CD4-positive, alpha-beta T cell (primary cell): ENCODE results near the gene OPN5. TPM values are rescaled to one million over a fixed set of nuclear protein-coding genes. Genes with fewer than 3 reads are reported as not detected.

Source experiments
- ATAC-seq: fragments of 200-7000 bp; cut with Tn5 transposase; one replicate; pipeline ENCODE4 v1.10.0; 2022; ENCODE audit warnings: mild to moderate bottlenecking; ENCODE audit not compliant: poor library complexity
- CTCF ChIA-PET: fragments of 350-600 bp; sonication (Branson Sonifier 250); formaldehyde crosslinking; loops from one replicate; lab custom pipeline; 2021; ENCODE audit warnings: antibody characterized with exemption, inconsistent platforms; lab: Charles Lee
- POLR2A ChIA-PET: fragments of 350-600 bp; sonication (Branson Sonifier 250); formaldehyde crosslinking; loops from one replicate; lab custom pipeline; 2021; ENCODE audit warnings: antibody characterized with exemption, inconsistent platforms; lab: Charles Lee
- DNase-seq, 14 experiments: peaks; one replicate each; pipeline ENCODE4 v3.0.0-alpha.2; 2013 to 2020; ENCODE audit warnings: mixed read lengths in 2 of 14
- H3K27ac ChIP-seq, 2 donors: one replicate each; pipeline versions ENCODE4 v1.5.1 to v1.7.0; 2013; ENCODE audit warnings: low read length in 2 of 2, low read depth in 1 of 2, mild to moderate bottlenecking in 1 of 2
- H3K27me3 ChIP-seq, 2 experiments: 1 replicate in 1 of 2; 2 replicates in 1 of 2; pipeline versions ENCODE4 v1.6.1 to v1.7.0; 2013; ENCODE audit warnings: low read length in 2 of 2, control low read depth in 1 of 2, mild to moderate bottlenecking in 1 of 2, moderate library complexity in 1 of 2; ENCODE audit not compliant: insufficient read depth in 2 of 2, control insufficient read depth in 1 of 2
- H3K36me3 ChIP-seq: one replicate; pipeline ENCODE4 v1.6.1; 2013; ENCODE audit warnings: low read length, control low read depth; ENCODE audit not compliant: insufficient read depth
- H3K4me1 ChIP-seq: one replicate; pipeline ENCODE4 v1.6.1; 2013; ENCODE audit warnings: low read length, control low read depth; ENCODE audit not compliant: insufficient read depth
- H3K4me3 ChIP-seq: one replicate; pipeline ENCODE4 v1.5.1; 2013; ENCODE audit warnings: mild to moderate bottlenecking, low read length, moderate library complexity
- H3K9me3 ChIP-seq, 2 experiments: 1 replicate in 1 of 2; 2 replicates in 1 of 2; pipeline versions ENCODE4 v1.6.1 to v1.7.0; 2013; ENCODE audit warnings: low read length in 2 of 2, mild to moderate bottlenecking in 2 of 2, control low read depth in 1 of 2, moderate library complexity in 1 of 2; ENCODE audit not compliant: control insufficient read depth in 1 of 2, insufficient read depth in 1 of 2
- H3K27ac Mint-ChIP-seq: one replicate; pipeline ENCODE4 v1.8.0; 2020; ENCODE audit warnings: mixed read lengths
- H3K27me3 Mint-ChIP-seq: one replicate; pipeline ENCODE4 v1.8.0; 2021; ENCODE audit warnings: mixed read lengths
- H3K36me3 Mint-ChIP-seq: one replicate; pipeline ENCODE4 v1.8.0; 2021; ENCODE audit warnings: low read depth, mixed read lengths
- H3K4me1 Mint-ChIP-seq: one replicate; pipeline ENCODE4 v1.8.0; 2021; ENCODE audit warnings: low read depth, mixed read lengths
- H3K4me3 Mint-ChIP-seq: one replicate; pipeline ENCODE4 v1.8.0; 2020; ENCODE audit warnings: mild to moderate bottlenecking, mixed read lengths
- H3K9me3 Mint-ChIP-seq: one replicate; pipeline ENCODE4 v1.8.0; 2020; ENCODE audit warnings: mixed read lengths
- CTCF ChIP-seq: fragments of 200-600 bp; IDR thresholded peaks from one replicate; pipeline ENCODE4 v1.8.0; 2022; ENCODE audit warnings: antibody characterized with exemption, mild to moderate bottlenecking
- intact Hi-C, 2 experiments: fragments of 100-400 bp; cut with DNase I in 1 of 2; cut with micrococcal nuclease in 1 of 2; formaldehyde crosslinking; loops; one replicate each; pipeline versions ENCODE4 v1.15.1 to v1.9.0; 2023 to 2025; cut with DNase I, micrococcal nuclease
- total RNA-seq, 174 experiments: library from RNA in 2 of 174; stranded (reverse) in 2 of 174; gene quantifications; one replicate each; pipeline ENCODE4 v1.2.3 and lab custom pipeline; 2021 to 2026

The OPN5 gene
- total RNA-seq, 2 experiments from 2014 or later: not detected

GRCh38 chr6:47834196-47834595, 52.4 kb downstream of the OPN5 start:
- H3K4me1 Mint-ChIP-seq: no peaks in the 10 kb centered on the region
- DNase-seq: no peak
- Histone ChIP-seq H3K4me1 (no peaks in the 10 kb centered on the region), H3K36me3 (no peaks in the 10 kb centered on the region), H3K4me3 (no peak overlapping the region), H3K9me3 (peaks cover 0 to 4% of the 10 kb centered on the region in 2 experiments), H3K27me3 (no peaks in the 10 kb centered on the region), H3K27ac (no peak overlapping the region)
- no peaks in the 10 kb centered on the region for H3K9me3 Mint-ChIP-seq
- H3K27me3 Mint-ChIP-seq: peaks cover 33% of the 10 kb centered on the region
- CTCF ChIA-PET: no interaction called here
- no peak for ATAC-seq
- H3K27ac Mint-ChIP-seq: no peak overlapping the region
- no peak overlapping the region for H3K4me3 Mint-ChIP-seq
- intact Hi-C loops: no loop called here
- POLR2A ChIA-PET: no interaction called here
- TF ChIP-seq CTCF: no peak
- H3K36me3 Mint-ChIP-seq: no peaks in the 10 kb centered on the region

GRCh38 chr6:47836046-47836445, 54.2 kb downstream of the OPN5 start:
- Histone ChIP-seq H3K4me3 (no peak overlapping the region), H3K36me3 (no peaks in the 10 kb centered on the region), H3K4me1 (no peaks in the 10 kb centered on the region), H3K9me3 (peaks cover 0 to 4% of the 10 kb centered on the region in 2 experiments), H3K27me3 (no peaks in the 10 kb centered on the region), H3K27ac (no peak overlapping the region)
- H3K27me3 Mint-ChIP-seq: peaks cover 43% of the 10 kb centered on the region
- DNase-seq: no peak
- intact Hi-C loops: no loop called here
- POLR2A ChIA-PET: no interaction called here
- H3K36me3 Mint-ChIP-seq: no peaks in the 10 kb centered on the region
- no peaks in the 10 kb centered on the region for H3K4me1 Mint-ChIP-seq
- CTCF ChIA-PET: no interaction called here
- H3K9me3 Mint-ChIP-seq: no peaks in the 10 kb centered on the region
- H3K27ac Mint-ChIP-seq: no peak overlapping the region
- no peak for ATAC-seq
- TF ChIP-seq CTCF: no peak
- no peak overlapping the region for H3K4me3 Mint-ChIP-seq

GRCh38 chr6:47836639-47837038, 54.8 kb downstream of the OPN5 start:
- ChIA-PET POLR2A (no interaction called here), CTCF (no interaction called here)
- Histone ChIP-seq H3K27me3 (no peaks in the 10 kb centered on the region), H3K36me3 (no peaks in the 10 kb centered on the region), H3K4me3 (no peak overlapping the region), H3K27ac (no peak overlapping the region), H3K4me1 (no peaks in the 10 kb centered on the region), H3K9me3 (peaks cover 0 to 4% of the 10 kb centered on the region in 2 experiments)
- intact Hi-C loops: no loop called here
- Mint-ChIP-seq H3K36me3 (no peaks in the 10 kb centered on the region), H3K4me1 (no peaks in the 10 kb centered on the region), H3K27me3 (peaks cover 40% of the 10 kb centered on the region), H3K27ac (no peak overlapping the region), H3K4me3 (no peak overlapping the region), H3K9me3 (no peaks in the 10 kb centered on the region)
- no peak for ATAC-seq
- DNase-seq: no peak
- no peak for TF ChIP-seq CTCF
